Mesenteric fat pad (tissue), 1 donor: ENCODE results near the gene RNF217. TPM values are rescaled to one million over a fixed set of nuclear protein-coding genes. Genes with fewer than 3 reads are reported as not detected.
"Not testable (repeated sequence)": the region's sequence is repeated elsewhere in the genome, so short reads cannot be mapped to it uniquely, and the experiment has no call there.

Source experiments
- DNase-seq: peaks from one replicate; pipeline ENCODE4 v3.0.0-alpha.2; 2020; ENCODE audit warnings: low spot score
- total RNA-seq: library from RNA; stranded (reverse); fragmentation: NEBNext Ultra II Directional; extraction: Animal tissue kit (Norgen Biotek cat#: 25700); gene quantifications from one replicate; pipeline ENCODE4 v1.2.1, GENCODE V29; 2021
- donor health status: DM: yes; HTN: yes; CAD: no.

Gene RNF217
- total RNA-seq, 1 donor from 2014 or later: 34.1 TPM

- no peak for DNase-seq
Measured at GRCh38 chr6:125123051-125123450, 160.8 kb downstream of the RNF217 start.

- no peak for DNase-seq
Measured at GRCh38 chr6:125123468-125124048, 161.3 kb downstream of the RNF217 start.

GRCh38 chr6:125124049-125124669, 161.9 kb downstream of the RNF217 start:
- no peak for DNase-seq

- DNase-seq: not testable (repeated sequence)
Measured at GRCh38 chr6:125125856-125126255, 163.6 kb downstream of the RNF217 start.

- no peak for DNase-seq
Measured at GRCh38 chr6:125129354-125129753, 167.1 kb downstream of the RNF217 start.

- no peak for DNase-seq
Measured at GRCh38 chr6:125132058-125132457, 169.8 kb downstream of the RNF217 start.

- no peak for DNase-seq
Measured at GRCh38 chr6:125136378-125136777, 174.1 kb downstream of the RNF217 start.

- DNase-seq: no peak
Measured at GRCh38 chr6:125138083-125138482, 175.8 kb downstream of the RNF217 start.

GRCh38 chr6:125140808-125141207, 178.6 kb downstream of the RNF217 start:
- no peak for DNase-seq

Other genes with a start within 250 kb of the RNF217 start
- 24.6 TPM for gene TPD52L1, start 191.3 kb downstream of the RNF217 start, total RNA-seq